Panc1 (cell line): Measurements from ENCODE around the gene CATSPER3. TPM values are rescaled to one million over a fixed set of nuclear protein-coding genes. Genes with fewer than 3 reads are reported as not detected.
"Not testable (repeated sequence)": the region's sequence is repeated elsewhere in the genome, so short reads cannot be mapped to it uniquely, and the experiment has no call there.

ENCODE experiments used
- ATAC-seq: fragments of 200-7000 bp; cut with Tn5 transposase; 2 replicates; pipeline ENCODE4 v1.9.1; 2020; ENCODE audit warnings: mild to moderate bottlenecking, moderate library complexity
- BruUV-seq: library from RNA; stranded (reverse); fragments of 400-500 nt; replicated peaks from 2 replicates; lab custom pipeline; 2021; lab: Mats Ljungman, UMichigan
- CTCF ChIA-PET: fragments of 300-600 bp; sonication (Branson Sonifier 250); formaldehyde crosslinking; loops from one replicate; lab custom pipeline; 2022; ENCODE audit warnings: antibody characterized with exemption; lab: Charles Lee
- POLR2A ChIA-PET: fragments of 300-600 bp; sonication (Branson Sonifier 250); formaldehyde crosslinking; loops from one replicate; lab custom pipeline; 2022; ENCODE audit warnings: antibody characterized with exemption; lab: Charles Lee
- DNase-seq: peaks from one replicate; pipeline ENCODE4 v3.0.0-alpha.2; 2010; ENCODE audit warnings: low read depth, low spot score
- H3K27ac ChIP-seq: 2 replicates; pipeline ENCODE4 v1.5.1; 2011; ENCODE audit warnings: mild to moderate bottlenecking, low read length, inconsistent platforms
- H3K27me3 ChIP-seq: fragments of 200-500 bp; sonication (Bioruptor generic); 2 replicates; pipeline ENCODE4 v1.6.0; 2014; ENCODE audit warnings: low read length, inconsistent platforms; ENCODE audit not compliant: control insufficient read depth, insufficient read depth
- H3K36me3 ChIP-seq: fragments of 200-500 bp; sonication (Bioruptor generic); 2 replicates; pipeline ENCODE4 v1.5.1; 2014; ENCODE audit warnings: inconsistent platforms, mild to moderate bottlenecking, low read length, moderate library complexity; ENCODE audit not compliant: control insufficient read depth, insufficient read depth
- H3K4me1 ChIP-seq: 2 replicates; pipeline ENCODE4 v1.5.1; 2011; ENCODE audit warnings: inconsistent platforms, mild to moderate bottlenecking, low read length, moderate library complexity; ENCODE audit not compliant: control insufficient read depth, insufficient read depth
- H3K4me3 ChIP-seq, 2 experiments: 2 replicates each; pipeline ENCODE4 v1.5.1; 2011 to 2012; ENCODE audit warnings: low read depth in 2 of 2, low read length in 2 of 2, mild to moderate bottlenecking in 2 of 2, inconsistent platforms in 1 of 2, moderate library complexity in 1 of 2
- H3K9me3 ChIP-seq: fragments of 200-500 bp; sonication (Bioruptor generic); 2 replicates; pipeline ENCODE4 v1.5.1; 2014; ENCODE audit warnings: low read depth, mild to moderate bottlenecking, inconsistent platforms, low read length, moderate library complexity; ENCODE audit not compliant: control insufficient read depth, insufficient read depth
- POLR2AphosphoS5 ChIP-seq: IDR thresholded peaks from 2 replicates; pipeline ENCODE4 v1.6.1; 2012; ENCODE audit warnings: mild to moderate bottlenecking, low read depth, low read length, moderate library complexity
- REST ChIP-seq, 2 experiments: IDR thresholded peaks; 2 replicates each; pipeline ENCODE4 v1.6.1; 2011 to 2012; ENCODE audit warnings: low read depth in 2 of 2, control low read depth in 1 of 2, low read length in 1 of 2, mild to moderate bottlenecking in 1 of 2, moderate library complexity in 1 of 2; ENCODE audit not compliant: insufficient read depth in 1 of 2
- SIN3A ChIP-seq: IDR thresholded peaks from 2 replicates; pipeline ENCODE4 v1.6.1; 2012; ENCODE audit warnings: low read depth, mild to moderate bottlenecking, low read length, moderate library complexity, borderline replicate concordance; ENCODE audit not compliant: insufficient read depth
- TCF7L2 ChIP-seq: IDR thresholded peaks from 2 replicates; pipeline ENCODE4 v1.6.1; 2011; ENCODE audit warnings: mild to moderate bottlenecking, low read depth, low read length, inconsistent platforms
- in situ Hi-C: cut with HindIII; loops from 2 replicates; pipeline ENCODE4 v1.10.0; 2016; ENCODE audit warnings: low sequenced_read_pairs, low pct_unique_long_range_greater_than_20kb
- intact Hi-C: fragments of 100-400 bp; cut with micrococcal nuclease; formaldehyde crosslinking; loops from one replicate; pipeline ENCODE4 v1.10.0; 2022; ENCODE audit not compliant: unreplicated experiment
- total RNA-seq: library from RNA; stranded (reverse); gene quantifications from one replicate; pipeline ENCODE4 v1.2.1, GENCODE V29; 2021; ENCODE audit not compliant: unreplicated experiment
- TF ChIP-seq, protein P1 (sequence below): fragments of 450-650 bp; IDR thresholded peaks from 2 replicates; pipeline ENCODE4 v1.5.1; 2017; ENCODE audit warnings: mild to moderate bottlenecking

Gene CATSPER3
- total RNA-seq, 1 experiment from 2014 or later = 0.69 TPM

GRCh38 chr5:134989266-134989830 lies 21.6 kb downstream of the CATSPER3 start:
- Histone ChIP-seq H3K36me3 (no peaks in the 10 kb centered on the region), H3K4me1 (no peaks in the 10 kb centered on the region), H3K9me3 (peaks cover 6% of the 10 kb centered on the region; the same call in 1 of the 2 replicates), H3K4me3 (no peak overlapping the region), H3K27me3 (no peaks in the 10 kb centered on the region), H3K27ac (no peak overlapping the region)
- in situ Hi-C loops = no loop called here
- BruUV-seq = no TSS peak
- TF ChIP-seq, protein P1, sequence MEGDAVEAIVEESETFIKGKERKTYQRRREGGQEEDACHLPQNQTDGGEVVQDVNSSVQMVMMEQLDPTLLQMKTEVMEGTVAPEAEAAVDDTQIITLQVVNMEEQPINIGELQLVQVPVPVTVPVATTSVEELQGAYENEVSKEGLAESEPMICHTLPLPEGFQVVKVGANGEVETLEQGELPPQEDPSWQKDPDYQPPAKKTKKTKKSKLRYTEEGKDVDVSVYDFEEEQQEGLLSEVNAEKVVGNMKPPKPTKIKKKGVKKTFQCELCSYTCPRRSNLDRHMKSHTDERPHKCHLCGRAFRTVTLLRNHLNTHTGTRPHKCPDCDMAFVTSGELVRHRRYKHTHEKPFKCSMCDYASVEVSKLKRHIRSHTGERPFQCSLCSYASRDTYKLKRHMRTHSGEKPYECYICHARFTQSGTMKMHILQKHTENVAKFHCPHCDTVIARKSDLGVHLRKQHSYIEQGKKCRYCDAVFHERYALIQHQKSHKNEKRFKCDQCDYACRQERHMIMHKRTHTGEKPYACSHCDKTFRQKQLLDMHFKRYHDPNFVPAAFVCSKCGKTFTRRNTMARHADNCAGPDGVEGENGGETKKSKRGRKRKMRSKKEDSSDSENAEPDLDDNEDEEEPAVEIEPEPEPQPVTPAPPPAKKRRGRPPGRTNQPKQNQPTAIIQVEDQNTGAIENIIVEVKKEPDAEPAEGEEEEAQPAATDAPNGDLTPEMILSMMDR = no peak
- no peak for TF ChIP-seq SIN3A
- TF ChIP-seq REST (IDR thresholded peaks at IDR 0.05; ENCODE audit: insufficient read depth in 1 of 2, low read depth in 2 of 2, low read length in 1 of 2) = no peak
- no peak for TF ChIP-seq TCF7L2
- TF ChIP-seq POLR2AphosphoS5 = no peak
- ChIA-PET POLR2A (no interaction called here), CTCF (no interaction called here)
- ATAC-seq = no peak
- no peak for DNase-seq
- intact Hi-C loops = no loop called here

- H3K27me3 ChIP-seq, H3K36me3 ChIP-seq, intact Hi-C loops, H3K4me1 ChIP-seq, in situ Hi-C loops, ATAC-seq, DNase-seq, CTCF ChIA-PET, POLR2A ChIA-PET, H3K9me3 ChIP-seq, H3K4me3 ChIP-seq, H3K27ac ChIP-seq, BruUV-seq: not testable (repeated sequence)
These were observed 22.5 kb downstream of the CATSPER3 start for GRCh38 chr5:134990183-134990582.

GRCh38 chr5:134992148-134992547 lies 24.4 kb downstream of the CATSPER3 start:
- H3K4me3 ChIP-seq = no peak overlapping the region
- no peak for TF ChIP-seq REST (IDR thresholded peaks at IDR 0.05; ENCODE audit: insufficient read depth in 1 of 2, low read depth in 2 of 2, low read length in 1 of 2)
- ChIA-PET POLR2A (no interaction called here), CTCF (no interaction called here)
- ATAC-seq (no peak), DNase-seq (no peak)
- intact Hi-C loops = no loop called here
- in situ Hi-C loops = no loop called here
- peaks cover 6% of the 10 kb centered on the region; the same call in 1 of the 2 replicates for H3K9me3 ChIP-seq
- no peaks in the 10 kb centered on the region for H3K36me3 ChIP-seq
- BruUV-seq = no TSS peak
- H3K27me3 ChIP-seq = no peaks in the 10 kb centered on the region
- no peaks in the 10 kb centered on the region for H3K4me1 ChIP-seq
- no peak overlapping the region for H3K27ac ChIP-seq
